Esophagus muscularis mucosa (tissue), 4 donors: ENCODE results near the gene HDGFL2. TPM values are rescaled to one million over a fixed set of nuclear protein-coding genes. Genes with fewer than 3 reads are reported as not detected.
"Not testable (repeated sequence)": the region's sequence is repeated elsewhere in the genome, so short reads cannot be mapped to it uniquely, and the experiment has no call there.

Experiments
- DNase-seq: peaks from one replicate; pipeline ENCODE4 v3.0.0-alpha.2; 2017; ENCODE audit errors: extremely low spot score
- H3K27ac ChIP-seq, 4 donors: fragments of 200-600 bp; sonication (generic); replicated peaks in 1 of 4; 1 replicate in 3 of 4; 2 replicates in 1 of 4; pipeline ENCODE4 v1.5.1; 2016 to 2019; ENCODE audit warnings: mild to moderate bottlenecking in 1 of 4
- H3K27me3 ChIP-seq, 4 donors: fragments of 200-600 bp; sonication (generic); one replicate each; pipeline versions ENCODE4 v1.5.1 to v1.6.0; 2016 to 2019
- H3K36me3 ChIP-seq, 4 donors: fragments of 200-600 bp; sonication (generic); one replicate each; pipeline ENCODE4 v1.5.1; 2016 to 2019
- H3K4me1 ChIP-seq, 4 donors: fragments of 200-600 bp; sonication (generic); one replicate each; pipeline ENCODE4 v1.5.1; 2016 to 2019
- H3K4me3 ChIP-seq, 4 donors: fragments of 200-600 bp; sonication (generic); 1 replicate in 2 of 4; 2 replicates in 2 of 4; pipeline ENCODE4 v1.5.1; 2016 to 2019; ENCODE audit warnings: mild to moderate bottlenecking in 4 of 4, moderate library complexity in 1 of 4
- H3K9me3 ChIP-seq, 4 donors: fragments of 200-600 bp; sonication (generic); 1 replicate in 3 of 4; 2 replicates in 1 of 4; pipeline ENCODE4 v1.5.1; 2016 to 2019
- EP300 ChIP-seq: sonication (generic); formaldehyde crosslinking; IDR thresholded peaks from one replicate; pipeline ENCODE4 v1.6.1; 2017; ENCODE audit warnings: antibody characterized with exemption
- POLR2A ChIP-seq: fragments of 450-650 bp; IDR thresholded peaks from one replicate; pipeline ENCODE4 v1.6.1; 2017; ENCODE audit warnings: antibody characterized with exemption, moderate library complexity, mild to moderate bottlenecking, low read depth
- POLR2AphosphoS5 ChIP-seq, 2 donors: sonication (generic); formaldehyde crosslinking; IDR thresholded peaks; one replicate each; pipeline ENCODE4 v1.6.1; 2017; ENCODE audit warnings: antibody characterized with exemption in 2 of 2
- WGBS: methylation state at CpG from one replicate; pipeline ENCODE4 v1.1.5; 2018; 5-methylcytosine and 5-hydroxymethylcytosine counted together
- intact Hi-C: fragments of 100-400 bp; cut with DNase I; formaldehyde crosslinking; loops from one replicate; pipeline ENCODE4 v1.15.1; 2023
- total RNA-seq, 4 donors: library from RNA; depleted of rRNA; stranded (reverse); fragments of >200 nt; gene quantifications; one replicate each; pipeline versions ENCODE4 v1.1.0 to v1.2.1, GENCODE V29; 2016
- TF ChIP-seq, protein P1 (sequence below), 3 experiments: fragments of 200-600 bp in 2 of 3; fragments of 450-650 bp in 1 of 3; sonication (generic) in 2 of 3; IDR thresholded peaks; one replicate each; pipeline ENCODE4 v1.5.1; 2017 to 2019; ENCODE audit warnings: antibody characterized with exemption in 3 of 3, mild to moderate bottlenecking in 2 of 3, moderate library complexity in 1 of 3

Gene HDGFL2
- total RNA-seq, 4 donors from 2014 or later, result 30.5 to 72.3 (median 45.5) TPM

DNA sequence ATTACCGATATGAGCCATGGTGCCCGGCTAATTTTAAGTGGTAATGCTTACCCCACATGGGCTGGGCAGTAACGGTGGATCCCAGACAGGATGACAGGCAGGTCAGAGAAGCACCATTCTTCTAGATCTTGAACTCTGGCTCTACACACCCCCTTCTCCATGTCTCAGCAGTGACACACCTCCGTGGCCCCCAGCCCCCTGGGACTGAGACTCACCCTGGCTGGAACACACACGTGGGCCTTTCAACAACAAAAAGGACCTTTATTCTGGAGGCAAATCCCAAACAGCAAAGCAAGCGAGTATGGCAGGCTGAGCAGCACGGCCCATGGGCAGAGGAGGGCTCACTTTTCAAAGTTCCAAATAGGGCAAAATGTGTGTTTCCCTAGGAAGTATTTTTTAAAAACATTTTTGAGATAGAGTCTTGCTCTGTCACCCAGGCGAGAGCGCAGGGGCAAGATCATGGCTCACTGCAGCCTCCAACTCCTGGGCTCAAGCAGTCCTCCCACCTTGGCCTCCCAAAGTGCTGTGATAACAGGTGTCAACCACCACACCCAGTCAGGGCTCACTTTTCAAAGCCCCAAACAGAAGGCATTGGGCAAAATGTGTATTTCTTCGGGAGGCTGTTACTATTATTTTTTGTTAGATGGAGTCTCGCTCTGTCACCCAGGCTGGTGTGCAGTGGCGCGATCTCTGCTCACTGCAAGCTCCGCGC lies 50.4 kb downstream of the HDGFL2 start:
- Histone ChIP-seq H3K4me3 (no peak overlapping the region), H3K27me3 (no peaks in the 10 kb centered on the region), H3K9me3 (no peaks in the 10 kb centered on the region), H3K27ac (no peak overlapping the region), H3K36me3 (no peaks in the 10 kb centered on the region), H3K4me1 (peaks cover 16 to 34% (median 29%) of the 10 kb centered on the region in 4 donors)
- no peak for DNase-seq
- TF ChIP-seq EP300 (no peak), POLR2A (no peak), POLR2AphosphoS5 (IDR thresholded peaks at IDR 0.05) (no peak)
- TF ChIP-seq, protein P1, sequence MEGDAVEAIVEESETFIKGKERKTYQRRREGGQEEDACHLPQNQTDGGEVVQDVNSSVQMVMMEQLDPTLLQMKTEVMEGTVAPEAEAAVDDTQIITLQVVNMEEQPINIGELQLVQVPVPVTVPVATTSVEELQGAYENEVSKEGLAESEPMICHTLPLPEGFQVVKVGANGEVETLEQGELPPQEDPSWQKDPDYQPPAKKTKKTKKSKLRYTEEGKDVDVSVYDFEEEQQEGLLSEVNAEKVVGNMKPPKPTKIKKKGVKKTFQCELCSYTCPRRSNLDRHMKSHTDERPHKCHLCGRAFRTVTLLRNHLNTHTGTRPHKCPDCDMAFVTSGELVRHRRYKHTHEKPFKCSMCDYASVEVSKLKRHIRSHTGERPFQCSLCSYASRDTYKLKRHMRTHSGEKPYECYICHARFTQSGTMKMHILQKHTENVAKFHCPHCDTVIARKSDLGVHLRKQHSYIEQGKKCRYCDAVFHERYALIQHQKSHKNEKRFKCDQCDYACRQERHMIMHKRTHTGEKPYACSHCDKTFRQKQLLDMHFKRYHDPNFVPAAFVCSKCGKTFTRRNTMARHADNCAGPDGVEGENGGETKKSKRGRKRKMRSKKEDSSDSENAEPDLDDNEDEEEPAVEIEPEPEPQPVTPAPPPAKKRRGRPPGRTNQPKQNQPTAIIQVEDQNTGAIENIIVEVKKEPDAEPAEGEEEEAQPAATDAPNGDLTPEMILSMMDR (IDR thresholded peaks at IDR 0.05), result no peak
- intact Hi-C loops, result no loop called here
- 92% methylated on average over 14 of the region's 15 CpGs for WGBS

- DNase-seq, result no peak
- TF ChIP-seq EP300 (no peak), POLR2A (no peak)
- TF ChIP-seq, protein P1 (IDR thresholded peaks at IDR 0.05), result peak; percentile 39 to 68 (median 54)
- peaks cover 0 to 1% (median 0%) of the 10 kb centered on the region in 4 donors for H3K36me3 ChIP-seq
- intact Hi-C loops, result no loop called here
- H3K27ac ChIP-seq, result no peak overlapping the region
- no peak overlapping the region for H3K4me3 ChIP-seq
- no peaks in the 10 kb centered on the region for H3K9me3 ChIP-seq
- WGBS, result 35% methylated on average over 11 of the region's 53 CpGs
- H3K27me3 ChIP-seq, result no peaks in the 10 kb centered on the region
- H3K4me1 ChIP-seq, result peaks cover 16 to 31% (median 21%) of the 10 kb centered on the region in 4 donors
These were observed 51.4 kb downstream of the HDGFL2 start for GRCh38 chr19:4523306-4524110.

GRCh38 chr19:4524808-4525562 lies 52.9 kb downstream of the HDGFL2 start:
- WGBS, result 72% methylated on average over 18 of the region's 23 CpGs
- no peak for TF ChIP-seq POLR2AphosphoS5 (IDR thresholded peaks at IDR 0.05)
- TF ChIP-seq, protein P1 (IDR thresholded peaks at IDR 0.05), result peak; percentile 63 to 88 (median 64)
- H3K27ac ChIP-seq, result no peak overlapping the region
- H3K4me1 ChIP-seq, result peaks cover 2 to 16% (median 6%) of the 10 kb centered on the region in 4 donors
- intact Hi-C loops, result loop anchor here (5.0 kb wide), 1 partner anchor 258 kb away; no protein-coding TSS in a partner anchor
- DNase-seq, result no peak
- no peaks in the 10 kb centered on the region for H3K9me3 ChIP-seq
- H3K4me3 ChIP-seq, result no peak overlapping the region
- H3K36me3 ChIP-seq, result peaks cover 0 to 4% (median 0%) of the 10 kb centered on the region in 4 donors
- H3K27me3 ChIP-seq, result no peaks in the 10 kb centered on the region

DNA sequence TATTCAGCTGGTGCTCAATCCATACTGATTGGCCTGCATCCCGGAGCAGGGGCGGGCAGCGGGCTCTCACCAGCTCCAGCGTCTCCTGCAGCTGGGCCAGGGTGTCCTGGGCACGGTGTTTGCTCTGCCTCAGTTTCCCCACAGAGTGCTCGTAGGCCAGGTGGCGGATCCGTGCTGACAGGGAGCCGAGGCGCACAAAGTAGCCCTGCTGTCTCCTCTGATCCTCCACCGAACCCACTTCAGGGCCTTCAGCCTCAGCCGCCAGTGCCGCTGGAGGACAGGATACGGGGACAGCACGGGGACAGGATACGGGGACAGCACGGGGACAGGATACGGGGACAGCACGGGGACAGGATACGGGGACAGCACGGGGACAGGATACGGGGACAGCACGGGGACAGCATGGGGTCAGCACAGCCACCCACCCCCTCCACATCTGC lies 53.5 kb downstream of the HDGFL2 start:
- no peak for DNase-seq
- no peaks in the 10 kb centered on the region for H3K27me3 ChIP-seq
- peaks cover 0 to 4% (median 0%) of the 10 kb centered on the region in 4 donors for H3K36me3 ChIP-seq
- H3K4me1 ChIP-seq, result peaks cover 0 to 10% (median 5%) of the 10 kb centered on the region in 4 donors
- TF ChIP-seq EP300 (no peak), POLR2A (no peak), POLR2AphosphoS5 (IDR thresholded peaks at IDR 0.05) (no peak)
- TF ChIP-seq, protein P1 (IDR thresholded peaks at IDR 0.05), result no peak
- H3K27ac ChIP-seq, result no peak overlapping the region
- 81% methylated on average over 19 of the region's 23 CpGs for WGBS
- H3K9me3 ChIP-seq, result no peaks in the 10 kb centered on the region
- no peak overlapping the region for H3K4me3 ChIP-seq
- intact Hi-C loops, result loop anchor here (5.0 kb wide), 1 partner anchor 258 kb away; no protein-coding TSS in a partner anchor

GRCh38 chr19:4527377-4527776 lies 55.3 kb downstream of the HDGFL2 start:
- intact Hi-C loops, result loop anchor here (5.0 kb wide), 1 partner anchor 260 kb away; no protein-coding TSS in a partner anchor
- H3K4me3 ChIP-seq, H3K27ac ChIP-seq, H3K4me1 ChIP-seq, DNase-seq, H3K9me3 ChIP-seq, H3K27me3 ChIP-seq, H3K36me3 ChIP-seq: not testable (repeated sequence)
- WGBS, result 93% methylated on average over 8 of the region's 8 CpGs
